NCI-H1105 treated with DMSO at 0.1 percent for 48 hours (cell line): ENCODE data around the gene CA6.
"Not testable (repeated sequence)": the region's sequence is repeated elsewhere in the genome, so short reads cannot be mapped to it uniquely, and the experiment has no call there.

ENCODE experiments used
- DNase-seq: peaks from one replicate; lab custom pipeline; 2025; lab: John Stamatoyannopoulos, UW

Gene CA6

DNA sequence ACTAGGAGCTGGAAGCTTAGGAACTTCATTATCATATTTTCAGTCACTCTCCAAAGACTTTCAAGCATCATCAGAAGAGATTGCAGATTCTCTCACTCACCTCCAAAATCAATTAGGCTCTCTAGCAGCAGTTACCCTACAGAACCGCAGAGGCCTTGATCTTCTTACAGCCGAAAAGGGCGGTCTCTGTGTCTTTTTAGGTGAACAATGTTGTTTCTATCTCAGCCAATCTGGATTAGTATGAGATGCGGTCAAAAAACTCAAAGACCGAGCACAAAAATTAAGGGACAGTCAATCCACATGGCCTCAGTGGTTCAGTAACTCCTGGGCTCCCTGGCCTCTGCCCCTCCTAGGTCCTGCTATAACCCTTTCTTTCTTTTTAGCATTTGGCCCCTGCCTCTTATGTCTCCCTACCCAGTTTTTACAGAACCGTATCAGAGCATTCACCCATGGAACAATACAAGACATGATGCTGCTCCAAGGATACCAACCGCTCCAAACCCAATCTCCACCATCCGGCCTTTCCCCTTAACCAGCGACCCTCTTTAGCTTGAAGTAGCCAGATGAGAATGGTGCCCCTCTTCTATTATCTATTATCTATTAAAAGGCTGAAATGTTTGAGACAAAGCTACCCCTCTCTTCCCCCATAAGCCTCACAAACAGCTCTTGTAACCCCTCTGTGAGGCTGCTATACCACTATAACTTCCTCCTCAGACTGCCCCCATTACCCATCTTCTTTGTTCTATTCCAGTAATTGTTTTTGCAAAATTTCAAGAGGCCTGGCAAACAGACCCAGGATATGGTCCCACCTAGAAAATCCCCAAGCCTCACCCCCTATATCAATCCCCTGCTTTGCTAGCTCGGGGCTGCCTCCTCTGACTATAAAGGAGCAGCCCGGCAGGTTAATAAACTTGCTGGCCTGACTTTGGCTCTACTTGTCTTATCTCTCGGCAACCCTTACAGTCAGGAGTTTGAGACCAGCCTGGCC, 18.7 kb upstream of the CA6 start:
- no peak for DNase-seq

DNA sequence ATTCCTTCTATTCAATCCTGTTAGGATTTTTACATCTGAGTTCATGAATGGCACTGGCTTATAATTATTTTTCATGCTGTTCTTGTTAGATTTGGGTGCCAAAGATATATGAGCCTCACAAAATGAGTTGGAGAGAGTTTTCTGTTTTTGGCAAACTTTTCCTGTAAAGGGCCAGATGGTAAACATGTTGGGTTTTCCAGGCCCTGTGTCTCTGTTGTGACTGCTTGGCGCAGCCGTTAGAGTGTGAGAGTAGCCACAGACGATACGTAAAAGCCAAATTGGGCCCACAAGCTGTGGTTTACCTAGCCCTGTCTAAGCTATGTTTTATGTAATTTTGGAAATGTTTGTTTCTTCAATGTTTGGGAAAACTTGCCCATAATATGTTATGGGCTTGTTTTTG, 15.6 kb upstream of the CA6 start:
- no peak for DNase-seq

DNA sequence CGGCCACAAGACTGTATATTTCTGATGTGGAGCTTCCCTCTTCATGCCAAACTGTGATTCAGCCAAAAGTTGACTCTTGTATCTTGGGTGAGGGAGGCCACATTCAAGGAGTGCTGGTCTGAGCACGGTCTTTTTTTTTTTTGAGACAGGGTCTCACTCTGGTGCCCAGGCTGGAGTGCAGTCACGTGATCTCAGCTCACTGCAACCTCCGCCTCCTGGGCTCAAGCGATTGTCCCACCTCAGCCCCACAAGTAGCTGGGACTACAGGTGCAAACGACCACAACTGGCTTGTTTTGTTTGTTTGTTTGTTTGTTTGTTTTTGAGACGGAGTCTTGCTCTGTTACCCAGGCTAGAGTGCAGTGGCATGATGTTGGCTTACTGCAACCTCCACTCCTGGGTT, 8.6 kb upstream of the CA6 start:
- not testable (repeated sequence) for DNase-seq

DNA sequence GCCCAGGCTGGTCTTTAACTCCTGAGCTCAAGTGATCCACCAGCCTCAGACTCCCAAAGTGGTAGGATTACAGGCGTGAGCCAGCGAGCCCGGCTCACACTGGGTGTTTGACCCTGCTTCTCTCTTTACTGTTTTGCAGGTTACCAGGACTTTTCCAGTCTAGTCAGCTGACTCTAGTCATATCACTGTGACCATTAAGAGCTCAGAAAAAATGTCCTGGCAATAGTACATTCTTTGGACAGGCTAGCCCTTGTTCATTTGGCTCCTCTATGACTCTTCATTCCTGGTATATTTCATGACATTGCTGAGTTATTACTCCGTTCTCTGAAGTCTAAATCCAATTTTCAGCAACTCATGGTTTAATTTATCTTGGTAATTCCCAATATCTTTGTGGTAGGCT, 8.0 kb upstream of the CA6 start:
- no peak for DNase-seq

DNA sequence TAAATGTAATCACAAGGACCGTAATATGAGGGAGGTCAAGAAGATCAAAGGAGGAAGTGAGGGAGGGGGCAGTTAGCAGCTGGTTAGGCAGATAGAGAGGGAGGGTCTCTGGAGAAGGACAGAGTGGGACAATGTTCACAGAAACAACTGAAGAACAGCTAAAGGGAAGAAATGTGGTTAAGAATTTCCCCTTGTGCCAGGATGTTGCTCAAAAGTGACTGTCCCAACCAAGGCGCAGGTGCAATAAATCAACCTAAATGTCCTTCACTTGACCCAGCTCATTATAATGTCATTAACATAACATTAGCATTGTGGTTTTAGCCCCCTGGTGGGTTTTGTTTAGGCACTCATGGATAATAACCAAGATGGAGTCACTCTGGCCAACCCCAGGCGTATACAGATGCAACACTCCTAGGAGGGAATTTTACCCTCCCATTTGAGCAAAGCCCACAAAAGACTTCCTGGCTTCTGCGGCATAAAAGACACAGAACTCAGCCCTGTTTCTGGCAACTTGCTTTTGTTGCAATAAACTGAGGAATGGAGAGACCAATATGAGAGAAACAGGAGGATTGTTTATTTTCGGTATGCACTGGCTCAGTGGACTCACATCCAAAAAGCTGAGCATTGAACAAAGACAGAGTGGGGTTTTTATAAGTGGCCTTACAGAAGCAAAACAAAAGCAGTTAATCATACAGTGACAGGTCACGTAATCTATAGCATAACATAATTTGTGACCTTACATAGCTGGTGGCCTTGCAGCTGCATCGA, 7.3 kb upstream of the CA6 start:
- no peak for DNase-seq

DNA sequence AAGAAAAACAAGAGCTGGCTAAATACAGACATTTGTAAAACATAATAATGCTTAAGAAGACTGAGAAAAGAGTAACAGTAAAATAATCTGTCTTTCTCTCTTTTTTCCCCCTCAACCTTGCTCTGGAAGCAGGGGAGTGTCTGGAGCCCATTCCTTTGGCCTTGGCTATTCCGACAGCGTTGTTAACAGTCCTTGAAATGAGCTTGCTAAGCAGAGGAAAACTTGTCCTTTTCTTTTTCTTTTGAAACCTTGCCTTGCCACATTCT, 6.7 kb upstream of the CA6 start:
- DNase-seq = no peak

DNA sequence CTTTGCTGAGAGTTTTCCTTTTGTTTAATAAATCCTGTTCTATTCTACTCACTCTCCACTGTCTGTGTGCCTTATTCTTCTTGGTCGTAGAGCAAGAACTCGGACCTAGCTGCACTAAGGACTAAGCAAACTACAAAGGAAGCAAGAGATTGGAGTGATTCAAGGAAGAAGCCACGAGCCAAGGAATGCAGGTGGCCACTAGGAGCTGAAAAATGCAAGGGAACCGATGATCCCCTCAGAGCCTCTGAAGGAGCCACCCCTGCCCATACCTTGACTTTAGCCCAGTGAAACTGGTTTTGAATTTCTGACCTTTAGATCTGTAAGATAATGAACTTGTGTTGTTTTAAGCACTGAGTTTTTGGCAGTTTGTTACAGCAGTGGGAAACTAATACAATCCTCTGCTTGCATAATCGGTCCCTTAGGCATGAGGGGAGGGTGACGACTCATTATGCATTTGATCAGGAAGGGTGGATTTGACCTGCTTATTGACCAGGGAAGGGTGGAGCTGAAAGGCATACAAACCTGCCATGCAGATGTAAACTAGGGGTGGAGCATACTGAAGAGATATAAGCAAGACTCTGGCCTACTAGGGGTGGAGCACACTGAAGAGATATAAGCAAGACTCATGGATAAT, 6.2 kb upstream of the CA6 start:
- DNase-seq = no peak

DNA sequence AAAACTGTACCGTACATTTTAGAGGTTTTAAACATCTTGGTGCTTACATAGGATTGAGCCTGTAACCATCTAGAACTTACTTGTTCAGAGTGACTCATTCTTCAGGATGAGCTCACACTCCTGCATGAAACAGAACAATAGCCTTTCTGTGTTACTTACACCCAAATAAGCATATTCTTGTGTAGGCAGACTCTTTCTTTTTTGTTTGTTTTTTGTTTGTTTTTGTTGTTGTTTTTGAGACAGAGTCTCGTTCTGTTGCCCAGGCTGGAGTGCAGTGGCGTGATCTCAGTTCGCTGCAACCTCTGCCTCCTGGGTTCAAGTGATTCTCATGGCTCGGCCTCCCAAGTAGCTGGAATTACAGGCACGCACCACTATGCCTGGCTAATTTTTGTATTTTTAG, 3.8 kb upstream of the CA6 start:
- no peak for DNase-seq

DNA sequence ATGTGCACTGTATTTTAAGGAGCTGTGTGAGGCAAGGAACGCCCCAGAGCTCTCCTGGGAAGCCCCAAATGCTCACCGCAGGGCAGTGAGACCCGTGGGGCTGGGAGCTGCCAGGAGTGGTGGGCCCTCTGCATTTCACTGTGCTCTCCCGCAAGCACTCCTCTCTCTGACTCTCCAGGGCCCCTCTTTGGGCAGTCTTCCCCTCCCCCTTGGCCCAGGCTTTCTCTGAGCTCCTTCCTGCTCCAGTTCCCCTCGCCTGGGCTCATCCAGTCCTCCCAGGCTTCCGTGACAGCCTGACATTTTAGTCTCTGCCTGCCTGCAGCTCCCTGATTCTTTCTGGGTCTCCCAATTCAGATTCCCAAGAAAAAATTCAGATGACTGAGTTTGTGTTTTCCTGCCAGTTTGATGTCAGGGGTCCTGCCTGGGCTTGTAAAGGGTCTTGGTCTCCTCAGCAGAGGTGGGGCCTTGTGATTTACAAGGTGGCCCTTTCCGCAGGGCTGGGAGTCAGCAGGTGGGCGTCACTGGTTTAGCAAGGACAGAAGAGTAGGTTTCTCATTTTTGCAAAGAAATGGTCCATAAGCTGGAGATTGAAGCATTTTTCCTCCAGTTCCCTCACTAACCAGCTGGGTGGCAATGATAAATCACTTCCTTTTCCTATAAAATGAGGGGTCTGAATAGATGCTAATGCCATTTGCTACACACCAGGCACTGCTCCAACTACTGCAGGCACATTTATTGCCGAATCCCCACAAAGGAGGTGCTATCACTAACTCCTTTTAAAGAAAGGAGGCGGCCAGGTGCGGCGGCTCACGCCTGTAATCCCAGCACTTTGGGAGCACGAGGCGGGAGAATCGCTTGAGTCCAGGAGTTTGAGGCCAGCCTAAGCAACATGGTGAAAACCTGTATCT, 1.9 kb upstream of the CA6 start:
- DNase-seq = no peak

DNA sequence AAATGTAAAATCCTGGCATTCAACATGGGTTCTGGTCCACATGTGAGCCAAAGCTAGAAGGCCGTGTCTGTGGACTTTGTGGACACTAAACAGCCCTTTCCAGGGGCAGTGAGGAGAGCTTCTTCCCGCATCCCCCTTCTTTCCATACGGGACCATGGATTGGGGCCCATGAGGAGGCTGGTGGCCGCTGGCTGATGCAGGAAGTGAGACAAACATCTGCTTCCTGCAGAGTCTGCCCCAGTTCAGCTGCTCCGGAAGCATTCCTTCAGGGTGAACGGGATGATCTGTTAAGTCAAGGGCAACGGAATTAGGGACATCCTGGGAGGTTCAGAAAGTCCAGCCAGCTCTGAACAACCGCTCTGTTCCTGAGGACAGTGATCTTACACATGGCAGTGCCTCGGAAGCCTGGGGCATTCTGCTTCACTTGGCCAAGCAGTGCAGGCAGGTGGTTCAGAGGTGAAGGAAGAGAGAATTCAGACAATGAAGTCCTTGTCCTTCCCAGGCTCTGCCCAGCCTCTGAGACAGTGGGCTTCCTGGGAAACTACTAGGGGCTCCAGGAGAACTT, 1.5 kb downstream of the CA6 start:
- DNase-seq = no peak

DNA sequence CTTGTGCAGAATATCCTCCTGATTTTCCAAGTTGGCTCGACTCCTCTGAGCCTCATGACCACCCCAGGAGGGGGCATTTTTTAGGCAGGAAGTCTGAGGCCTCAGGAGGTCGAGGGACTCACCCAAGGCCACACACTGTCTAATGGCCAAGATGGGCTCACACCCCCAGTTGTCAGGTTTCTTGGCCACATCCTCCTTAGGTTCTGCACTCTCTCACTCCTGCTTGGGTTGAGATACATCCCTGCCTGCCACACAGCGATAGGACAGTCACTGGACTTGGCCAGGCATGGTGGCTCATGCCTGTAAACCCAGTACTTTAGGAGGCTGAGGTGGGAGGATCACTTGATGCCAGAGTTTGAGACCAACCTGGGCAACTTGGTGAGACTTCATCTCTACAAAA, 4.6 kb downstream of the CA6 start:
- no peak for DNase-seq

DNA sequence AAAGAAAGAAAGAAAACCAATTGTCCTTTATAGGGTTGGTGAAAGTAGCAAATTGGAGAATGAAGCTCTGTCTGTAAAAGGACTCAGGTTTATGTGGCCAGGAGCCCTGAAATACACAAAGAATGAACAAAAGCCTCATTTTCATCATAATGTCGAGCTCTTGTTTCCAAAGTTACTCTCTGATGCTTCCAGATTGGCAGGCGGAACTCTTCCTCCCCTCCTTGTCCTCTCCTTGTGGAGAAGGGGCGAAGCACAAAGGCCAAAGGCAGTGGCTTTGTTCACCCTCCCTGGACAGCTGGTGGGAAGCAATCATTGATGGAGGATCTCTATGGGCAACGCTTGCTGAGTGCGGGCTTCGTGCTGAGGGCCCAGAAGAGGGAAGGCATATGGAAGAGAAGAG, 5.6 kb downstream of the CA6 start:
- DNase-seq = no peak

DNA sequence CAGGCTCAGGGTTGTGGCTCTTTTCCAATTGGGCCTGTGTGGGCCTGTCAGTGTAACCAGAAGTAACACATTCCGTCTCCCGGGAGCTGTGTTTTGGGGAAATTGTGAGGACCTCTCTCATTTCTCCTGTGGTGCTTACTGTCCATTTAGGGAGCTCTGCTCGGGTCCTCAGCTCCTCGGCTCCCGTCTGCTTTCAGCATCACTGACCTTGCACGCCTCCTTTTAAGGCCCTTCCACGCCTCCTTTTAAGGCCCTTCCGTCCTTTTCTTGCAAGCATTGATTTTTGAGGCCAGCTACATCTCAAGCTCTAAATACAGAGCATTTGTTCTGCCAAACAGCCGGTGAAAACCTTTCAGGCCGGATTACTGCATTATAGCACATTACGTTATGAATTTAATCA, 9.7 kb downstream of the CA6 start:
- no peak for DNase-seq

DNA sequence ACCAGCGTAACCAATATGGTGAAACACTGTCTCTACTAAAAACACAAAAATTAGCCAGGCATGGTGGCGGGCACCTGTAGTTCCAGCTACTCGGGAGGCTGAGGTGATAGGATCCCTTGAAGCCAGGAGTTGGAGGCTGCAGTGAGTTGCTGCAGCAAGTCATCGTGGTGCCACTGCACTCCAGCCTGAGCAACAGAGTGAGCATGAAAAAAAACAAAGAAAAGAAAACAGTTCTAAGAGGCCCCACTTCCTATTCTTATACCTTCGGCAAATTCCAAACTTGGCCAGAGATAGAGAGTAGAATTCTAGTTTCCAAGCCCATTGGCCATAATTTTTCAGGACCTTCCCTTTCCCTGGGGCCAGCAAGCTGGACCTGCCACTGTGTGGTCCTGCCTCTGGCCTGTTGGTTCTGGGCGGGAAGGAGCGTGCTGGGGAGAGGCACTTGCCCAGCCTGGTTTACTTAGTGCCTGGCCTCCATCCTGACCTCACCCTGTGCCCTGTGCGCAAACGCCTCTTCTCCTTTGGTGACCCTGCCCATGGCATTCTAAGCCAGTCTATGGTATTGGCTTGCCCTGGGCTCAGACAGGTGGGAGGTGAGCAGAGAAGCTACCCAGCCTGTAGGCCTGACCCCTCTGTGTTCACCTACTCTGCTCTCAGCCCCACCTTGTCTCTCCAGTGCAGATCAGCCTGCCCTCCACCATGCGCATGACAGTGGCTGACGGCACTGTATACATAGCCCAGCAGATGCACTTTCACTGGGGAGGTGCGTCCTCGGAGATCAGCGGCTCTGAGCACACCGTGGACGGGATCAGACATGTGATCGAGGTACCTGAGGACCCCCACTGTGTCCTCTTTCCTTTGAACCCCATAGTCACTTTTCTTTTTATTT, 11.0 kb downstream of the CA6 start:
- DNase-seq = no peak

DNA sequence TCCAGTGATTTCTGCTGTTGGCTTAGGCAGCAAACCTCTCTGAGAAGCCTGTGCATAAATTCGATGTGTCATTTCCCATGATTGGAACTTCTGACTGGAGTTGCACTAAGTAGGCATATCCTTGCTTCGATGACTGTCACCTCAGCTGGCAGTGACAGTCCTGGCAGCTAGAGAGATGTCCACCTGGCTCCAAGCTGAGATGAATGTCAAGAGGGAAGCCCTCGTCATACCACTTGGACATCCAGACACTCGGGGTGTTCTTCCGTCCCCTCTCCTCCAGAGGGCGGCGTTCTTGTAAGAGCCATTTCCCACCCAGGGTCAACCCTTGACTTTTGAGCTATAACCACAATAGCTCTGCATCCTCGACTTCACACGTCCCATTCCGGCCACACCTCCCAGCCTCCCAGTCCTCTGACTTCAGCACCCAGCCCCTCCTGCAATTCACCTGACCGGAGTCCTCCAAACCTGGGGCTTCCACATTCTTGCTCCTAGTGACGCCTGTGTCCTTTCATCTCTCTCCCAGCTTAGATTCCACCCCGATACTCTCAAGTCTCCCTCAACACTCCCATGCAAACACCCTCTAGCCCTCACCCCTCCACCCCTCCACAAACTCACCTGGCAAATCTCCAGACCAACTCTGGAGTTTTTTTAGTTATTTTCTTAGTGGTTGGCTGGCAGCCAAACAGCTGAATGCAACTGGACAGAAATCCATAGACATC, 17.3 kb downstream of the CA6 start:
- peak; percentile 42 for DNase-seq

DNA sequence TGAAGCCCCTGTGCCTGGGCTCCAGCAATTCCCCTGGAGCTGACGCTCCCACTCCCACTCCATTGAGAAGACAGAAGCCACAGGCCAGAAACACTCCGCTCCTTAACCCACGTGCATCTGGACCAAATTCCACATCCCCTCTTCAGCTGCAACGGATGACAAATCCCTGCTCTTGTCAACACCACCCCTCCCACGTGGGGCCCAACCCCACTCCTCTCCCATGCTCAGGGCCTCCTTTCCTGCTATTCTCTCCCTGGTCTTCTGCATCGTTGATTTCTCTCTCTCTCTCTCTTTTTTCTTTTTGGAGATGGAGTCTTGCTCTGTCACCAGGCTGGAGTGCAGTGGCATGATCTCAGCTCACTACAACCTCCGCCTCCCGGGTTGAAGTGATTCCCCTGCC, 18.3 kb downstream of the CA6 start:
- DNase-seq = no peak

DNA sequence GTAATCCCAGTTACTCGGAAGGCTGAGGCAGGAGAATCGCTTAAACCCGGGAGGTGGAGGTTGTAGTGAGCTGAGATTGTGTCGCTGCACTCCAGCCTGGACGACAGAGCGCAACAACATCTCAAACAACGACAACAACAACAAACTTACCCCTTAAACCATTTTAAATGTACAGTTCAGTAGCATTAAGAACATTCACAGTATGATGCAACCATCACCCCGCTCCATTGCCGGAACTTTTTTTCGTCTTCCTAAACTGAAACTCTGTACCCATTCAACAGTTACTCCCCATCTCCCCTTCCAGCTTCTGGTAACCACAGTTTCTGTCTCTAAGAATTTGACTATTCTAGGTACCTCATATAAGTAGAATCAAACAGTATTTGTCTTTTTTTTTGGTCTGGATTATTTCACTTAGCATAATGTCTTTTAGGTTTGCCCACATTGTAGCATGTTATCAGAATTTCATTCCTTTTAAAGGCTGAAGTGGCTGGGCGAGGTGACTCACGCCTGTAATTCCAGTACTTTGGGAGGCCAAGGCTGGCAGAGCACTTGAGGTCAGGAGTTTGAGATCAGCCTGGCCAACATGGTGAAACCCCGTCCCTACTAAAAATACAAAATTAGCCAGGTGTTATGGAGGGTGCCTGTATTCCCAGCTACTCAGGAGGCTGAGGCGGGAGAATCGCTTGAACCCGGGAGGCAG, 19.6 kb downstream of the CA6 start:
- no peak for DNase-seq

DNA sequence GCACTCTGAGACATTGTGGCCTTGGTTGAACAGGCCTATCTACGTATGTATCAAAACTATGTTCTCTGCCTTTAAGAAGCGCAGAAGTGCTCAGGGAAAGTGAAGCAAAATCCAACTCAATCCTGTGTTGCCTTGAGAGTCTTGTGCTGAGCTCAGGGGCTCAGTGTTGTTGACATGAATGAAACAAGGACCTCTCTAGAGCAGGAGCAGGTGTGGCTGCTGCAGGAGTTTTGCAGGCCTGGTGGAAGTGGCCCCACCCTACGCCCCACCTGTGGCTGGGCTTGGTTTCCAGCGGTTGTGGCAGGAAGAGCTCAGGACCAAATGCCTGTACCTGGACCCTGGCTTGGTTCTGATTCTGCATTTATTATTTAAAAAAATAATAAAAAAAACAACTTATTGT, 20.9 kb downstream of the CA6 start:
- DNase-seq = no peak

DNA sequence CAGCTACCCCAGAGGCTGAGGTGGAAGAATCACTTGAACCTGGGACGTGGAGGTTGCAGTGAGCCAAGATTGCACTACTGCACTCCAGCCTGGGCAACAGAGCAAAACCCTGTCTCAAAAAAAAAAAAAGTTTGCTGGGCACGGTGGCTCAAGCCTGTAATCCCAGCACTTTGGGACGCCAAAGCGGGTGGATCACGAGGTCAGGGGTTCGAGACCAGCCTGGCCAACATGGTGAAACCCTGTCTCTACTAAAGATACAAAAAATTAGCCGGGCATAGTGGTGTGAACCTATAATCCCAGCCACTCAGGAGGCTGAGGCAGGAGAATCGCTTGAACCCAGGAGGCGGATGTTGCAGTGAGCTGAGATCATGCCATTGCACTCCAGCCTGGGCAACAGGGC, 23.2 kb downstream of the CA6 start:
- not testable (repeated sequence) for DNase-seq
